Measurements from ENCODE around the gene HAND1.
"Not testable (repeated sequence)": the region's sequence is repeated elsewhere in the genome, so short reads cannot be mapped to it uniquely, and the experiment has no call there.

HAND1 gene

DNA sequence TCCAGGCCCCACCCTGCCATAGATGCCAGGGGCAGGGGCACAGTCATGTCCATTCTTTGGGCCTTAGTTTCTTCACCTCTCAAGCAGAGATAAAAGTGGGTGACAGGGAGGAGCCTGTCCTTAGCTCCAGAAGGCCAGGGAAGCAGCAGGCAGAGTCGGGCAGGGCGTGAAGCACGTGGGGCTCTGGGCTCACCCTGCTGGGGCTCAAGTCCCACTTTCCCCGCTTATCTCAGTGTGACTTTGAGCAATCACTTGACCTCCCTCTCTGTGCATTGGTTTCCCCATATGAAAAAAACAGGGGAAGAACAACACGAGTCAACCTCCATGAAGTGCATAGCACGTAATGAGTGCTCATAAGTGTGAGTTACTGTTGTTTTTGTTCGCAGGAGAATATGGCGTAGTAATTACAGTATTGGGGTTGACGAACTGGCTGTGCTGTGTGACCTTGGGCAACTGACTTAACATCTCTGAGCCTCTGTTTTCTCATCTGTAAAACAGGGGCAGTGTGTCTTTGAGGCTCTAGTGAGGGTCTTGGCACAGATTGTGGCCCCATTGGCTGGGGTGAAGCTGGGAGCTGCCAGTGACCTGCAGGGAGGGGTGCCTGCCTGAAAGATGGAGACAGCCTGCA lies 39.9 kb upstream of the HAND1 start:
- no peak for DNase-seq (ENCODE audit: extremely low read depth, insufficient read length)
- TF ChIP-seq, protein P1, sequence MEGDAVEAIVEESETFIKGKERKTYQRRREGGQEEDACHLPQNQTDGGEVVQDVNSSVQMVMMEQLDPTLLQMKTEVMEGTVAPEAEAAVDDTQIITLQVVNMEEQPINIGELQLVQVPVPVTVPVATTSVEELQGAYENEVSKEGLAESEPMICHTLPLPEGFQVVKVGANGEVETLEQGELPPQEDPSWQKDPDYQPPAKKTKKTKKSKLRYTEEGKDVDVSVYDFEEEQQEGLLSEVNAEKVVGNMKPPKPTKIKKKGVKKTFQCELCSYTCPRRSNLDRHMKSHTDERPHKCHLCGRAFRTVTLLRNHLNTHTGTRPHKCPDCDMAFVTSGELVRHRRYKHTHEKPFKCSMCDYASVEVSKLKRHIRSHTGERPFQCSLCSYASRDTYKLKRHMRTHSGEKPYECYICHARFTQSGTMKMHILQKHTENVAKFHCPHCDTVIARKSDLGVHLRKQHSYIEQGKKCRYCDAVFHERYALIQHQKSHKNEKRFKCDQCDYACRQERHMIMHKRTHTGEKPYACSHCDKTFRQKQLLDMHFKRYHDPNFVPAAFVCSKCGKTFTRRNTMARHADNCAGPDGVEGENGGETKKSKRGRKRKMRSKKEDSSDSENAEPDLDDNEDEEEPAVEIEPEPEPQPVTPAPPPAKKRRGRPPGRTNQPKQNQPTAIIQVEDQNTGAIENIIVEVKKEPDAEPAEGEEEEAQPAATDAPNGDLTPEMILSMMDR (IDR thresholded peaks at IDR 0.05; ENCODE audit: insufficient read depth, low read length, poor library complexity, severe bottlenecking), result no peak

DNA sequence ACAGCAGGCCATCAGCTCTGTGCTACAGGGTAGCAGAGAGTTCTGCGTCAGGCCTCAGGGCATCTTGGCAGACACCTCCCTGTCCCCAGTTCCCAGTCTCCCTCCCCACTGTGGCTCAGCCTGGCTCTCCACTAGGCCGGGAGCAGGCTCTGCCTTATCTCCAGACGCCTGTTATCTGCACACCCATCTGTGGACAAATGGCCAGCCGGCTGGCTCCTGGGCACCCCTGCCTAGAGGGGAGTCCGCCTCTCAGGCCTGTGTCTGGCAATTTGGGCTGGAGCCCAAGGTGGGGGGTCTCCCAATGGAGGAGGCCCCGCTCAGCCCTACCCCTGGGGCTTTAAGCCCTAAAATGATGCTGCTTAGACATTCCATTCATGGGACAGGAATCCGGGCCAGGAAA lies 39.2 kb upstream of the HAND1 start:
- H3K36me3 ChIP-seq (ENCODE audit: control insufficient read depth, insufficient read depth, low read length), result no peaks in the 10 kb centered on the region
- no peak for DNase-seq (ENCODE audit: extremely low read depth, insufficient read length)
- no peaks in the 10 kb centered on the region for H3K27me3 ChIP-seq (replicated peaks; ENCODE audit: control insufficient read depth, insufficient read depth, low read length)
- TF ChIP-seq, protein P1 (IDR thresholded peaks at IDR 0.05; ENCODE audit: insufficient read depth, low read length, poor library complexity, severe bottlenecking), result no peak
- no peak overlapping the region for H3K4me3 ChIP-seq (replicated peaks; ENCODE audit: low read depth, low read length)

More for the DNA sequence above, 39.9 kb upstream of the HAND1 start:
- no peaks in the 10 kb centered on the region for H3K36me3 ChIP-seq (ENCODE audit: control insufficient read depth, insufficient read depth, low read length)
- H3K4me3 ChIP-seq (replicated peaks; ENCODE audit: low read depth, low read length), result no peak overlapping the region
- no peaks in the 10 kb centered on the region for H3K27me3 ChIP-seq (replicated peaks; ENCODE audit: control insufficient read depth, insufficient read depth, low read length)

DNA sequence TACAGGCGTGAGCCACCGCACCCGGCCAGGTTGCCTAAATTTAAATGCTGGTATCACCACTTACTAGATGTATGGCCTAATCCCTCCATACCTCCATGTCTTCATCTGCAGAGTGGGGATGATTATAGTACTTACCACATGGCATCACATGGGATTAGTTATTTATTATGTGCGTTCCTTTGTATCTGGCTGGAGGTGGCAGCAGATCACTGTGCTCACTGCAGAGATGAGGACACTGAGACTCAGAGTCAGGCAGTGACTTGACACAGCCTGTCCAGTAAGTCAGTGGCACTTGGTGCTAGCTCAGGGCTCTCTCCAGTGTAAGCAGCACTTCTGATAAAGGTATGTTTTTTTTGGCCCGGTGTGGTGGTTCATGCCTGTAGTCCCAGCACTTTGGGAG lies 38.4 kb upstream of the HAND1 start:
- Histone ChIP-seq H3K27me3 (replicated peaks; ENCODE audit: control insufficient read depth, insufficient read depth, low read length) (no peaks in the 10 kb centered on the region), H3K4me3 (replicated peaks; ENCODE audit: low read depth, low read length) (no peak overlapping the region), H3K36me3 (ENCODE audit: control insufficient read depth, insufficient read depth, low read length) (no peaks in the 10 kb centered on the region)
- no peak for DNase-seq (ENCODE audit: extremely low read depth, insufficient read length)
- TF ChIP-seq, protein P1 (IDR thresholded peaks at IDR 0.05; ENCODE audit: insufficient read depth, low read length, poor library complexity, severe bottlenecking), result no peak

DNA sequence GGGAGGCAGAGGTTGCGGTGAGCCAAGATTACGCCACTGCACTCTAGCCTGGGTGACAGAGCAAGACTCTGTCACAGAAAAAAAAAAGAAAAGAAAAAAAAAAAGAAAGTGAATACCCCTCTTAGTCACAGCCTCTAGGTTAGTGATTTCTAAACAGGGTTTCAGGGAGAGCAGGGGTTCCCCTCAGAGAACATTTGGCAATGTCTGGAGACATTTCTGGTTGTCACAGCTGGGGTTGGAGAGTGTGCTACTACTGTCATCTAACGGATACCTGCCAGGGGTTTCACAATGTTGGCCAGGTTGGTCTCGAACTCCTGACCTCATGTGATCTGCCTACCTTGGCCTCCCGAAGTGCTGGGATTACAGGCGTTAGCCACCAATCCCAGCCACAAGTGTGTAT lies 37.5 kb upstream of the HAND1 start:
- H3K4me3 ChIP-seq (replicated peaks; ENCODE audit: low read depth, low read length); H3K27me3 ChIP-seq (replicated peaks; ENCODE audit: control insufficient read depth, insufficient read depth, low read length); H3K36me3 ChIP-seq (ENCODE audit: control insufficient read depth, insufficient read depth, low read length): not testable (repeated sequence)
- DNase-seq (ENCODE audit: extremely low read depth, insufficient read length), result peak; percentile 46

- DNase-seq (ENCODE audit: extremely low read depth, insufficient read length), result no peak
- Histone ChIP-seq H3K27me3 (replicated peaks; ENCODE audit: control insufficient read depth, insufficient read depth, low read length) (no peaks in the 10 kb centered on the region), H3K4me3 (replicated peaks; ENCODE audit: low read depth, low read length) (no peak overlapping the region), H3K36me3 (ENCODE audit: control insufficient read depth, insufficient read depth, low read length) (no peaks in the 10 kb centered on the region)
- TF ChIP-seq, protein P1 (IDR thresholded peaks at IDR 0.05; ENCODE audit: insufficient read depth, low read length, poor library complexity, severe bottlenecking), result no peak
Observed at GRCh38 chr5:154514331-154514730, 36.3 kb upstream of the HAND1 start.

GRCh38 chr5:154513669-154514084 lies 35.6 kb upstream of the HAND1 start:
- H3K4me3 ChIP-seq (replicated peaks; ENCODE audit: low read depth, low read length), result no peak overlapping the region; the same call in 1 of the 2 replicates
- no peak for DNase-seq (ENCODE audit: extremely low read depth, insufficient read length)
- no peaks in the 10 kb centered on the region for H3K36me3 ChIP-seq (ENCODE audit: control insufficient read depth, insufficient read depth, low read length)
- H3K27me3 ChIP-seq (replicated peaks; ENCODE audit: control insufficient read depth, insufficient read depth, low read length), result no peaks in the 10 kb centered on the region
- TF ChIP-seq, protein P1 (IDR thresholded peaks at IDR 0.05; ENCODE audit: insufficient read depth, low read length, poor library complexity, severe bottlenecking), result no peak
